HepG2 (cell line): ENCODE results near the gene SOAT2. TPM values are rescaled to one million over a fixed set of nuclear protein-coding genes. Genes with fewer than 3 reads are reported as not detected.
A peak's percentile ranks its signal among the peaks of the same experiment; 100 is the strongest.

ENCODE experiments used
- ATAC-seq: fragments of 200-7000 bp; cut with Tn5 transposase; 3 replicates; pipeline ENCODE4 v1.9.1; 2020; ENCODE audit warnings: mild to moderate bottlenecking, moderate library complexity
- BruUV-seq: library from RNA; stranded (reverse); fragments of 400-500 nt; replicated peaks from 2 replicates; lab custom pipeline; 2021; lab: Mats Ljungman, UMichigan
- CTCF ChIA-PET: fragments of 300-600 bp; formaldehyde crosslinking; extraction: SDS; loops from one replicate; lab custom pipeline; 2021; ENCODE audit warnings: low total read pairs, inconsistent platforms, low intra/inter-chr PET ratio; lab: Yijun Ruan, JAX
- POLR2A ChIA-PET: fragments of 350-600 bp; sonication (Branson Sonifier 250); formaldehyde crosslinking; loops from one replicate; lab custom pipeline; 2020; ENCODE audit warnings: antibody characterized with exemption, inconsistent platforms; lab: Yijun Ruan, JAX
- DNase-seq: peaks from one replicate; pipeline ENCODE4 v3.0.0-alpha.2; 2015; ENCODE audit warnings: low spot score
- FAIRE-seq: peaks from 3 replicates; lab custom pipeline; 2011; peaks lifted over from hg19 to GRCh38; lab: Jason Lieb, UNC
- H2AFZ ChIP-seq: one replicate; pipeline ENCODE4 v1.6.1; 2011; ENCODE audit warnings: low read length, inconsistent platforms
- H3K27ac ChIP-seq: fragments of 300-600 bp; 3 replicates; pipeline ENCODE4 v1.8.0; 2011; ENCODE audit warnings: mixed run types, mild to moderate bottlenecking, mixed read lengths, low read length, inconsistent platforms; ENCODE audit not compliant: insufficient read depth; ENCODE audit errors: extremely low read length
- H3K27me3 ChIP-seq, 2 experiments: fragments of 200-600 bp in 1 of 2; 2 replicates in 1 of 2; 3 replicates in 1 of 2; pipeline versions ENCODE4 v1.6.0 to v1.8.0; 2011; ENCODE audit warnings: low read length in 2 of 2, mild to moderate bottlenecking in 2 of 2, moderate library complexity in 2 of 2, inconsistent platforms in 1 of 2; ENCODE audit not compliant: insufficient read depth in 2 of 2, control insufficient read depth in 1 of 2
- H3K36me3 ChIP-seq, 2 experiments: fragments of 200-600 bp in 1 of 2; replicated peaks in 1 of 2; 2 replicates in 1 of 2; 3 replicates in 1 of 2; pipeline versions ENCODE4 v1.5.1 to v1.8.0; 2011; ENCODE audit warnings: low read length in 2 of 2, inconsistent platforms in 1 of 2; ENCODE audit not compliant: insufficient read depth in 2 of 2, control insufficient read depth in 1 of 2
- H3K4me1 ChIP-seq: 2 replicates; pipeline ENCODE4 v1.5.1; 2012; ENCODE audit warnings: low read length, inconsistent platforms; ENCODE audit not compliant: insufficient read depth
- H3K4me2 ChIP-seq: 2 replicates; pipeline ENCODE4 v1.6.0; 2011; ENCODE audit warnings: low read depth, low read length, inconsistent platforms
- H3K4me3 ChIP-seq, 3 experiments: fragments of 200-600 bp in 1 of 3; sonication (generic), shearing (Covaris generic) in 1 of 3; replicated peaks in 1 of 3; 2 replicates each; pipeline ENCODE4 v1.5.1; 2011 to 2016; ENCODE audit warnings: low read length in 3 of 3, inconsistent platforms in 2 of 3, low read depth in 2 of 3, mild to moderate bottlenecking in 2 of 3, control low read depth in 1 of 3, mixed read lengths in 1 of 3; ENCODE audit not compliant: insufficient read depth in 1 of 3
- H3K79me2 ChIP-seq: one replicate; pipeline ENCODE4 v1.6.1; 2011; ENCODE audit warnings: low read length, inconsistent platforms; ENCODE audit not compliant: insufficient read depth
- H3K9ac ChIP-seq: 2 replicates; pipeline ENCODE4 v1.6.0; 2011; ENCODE audit warnings: mild to moderate bottlenecking, low read depth, low read length, inconsistent platforms; ENCODE audit not compliant: insufficient read depth
- H3K9me3 ChIP-seq: 2 replicates; pipeline ENCODE4 v1.5.1; 2012; ENCODE audit warnings: mild to moderate bottlenecking, low read length
- H4K20me1 ChIP-seq: 2 replicates; pipeline ENCODE4 v1.6.0; 2011; ENCODE audit warnings: inconsistent platforms, mild to moderate bottlenecking, low read length, moderate library complexity; ENCODE audit not compliant: insufficient read depth
- FOXA3 ChIP-seq: IDR thresholded peaks from 2 replicates; pipeline ENCODE4 v1.6.1; 2016; ENCODE audit warnings: missing genetic modification reagents, missing compliant biosample characterization
- GLI4 ChIP-seq: sonication (generic); formaldehyde crosslinking; IDR thresholded peaks from 2 replicates; pipeline ENCODE4 v1.5.1; 2020; ENCODE audit warnings: missing genetic modification reagents, mild to moderate bottlenecking, moderate library complexity, borderline replicate concordance
- HOXA3 ChIP-seq: sonication (generic); formaldehyde crosslinking; IDR thresholded peaks from 2 replicates; pipeline ENCODE4 v1.5.0; 2020; ENCODE audit warnings: missing genetic modification reagents
- KDM5B ChIP-seq: sonication (generic); formaldehyde crosslinking; IDR thresholded peaks from 2 replicates; pipeline ENCODE4 v1.4.0; 2020; ENCODE audit warnings: missing genetic modification reagents, mild to moderate bottlenecking, borderline replicate concordance
- NFATC3 ChIP-seq: sonication (generic); formaldehyde crosslinking; IDR thresholded peaks from 2 replicates; pipeline ENCODE4 v1.5.1; 2020; ENCODE audit warnings: mild to moderate bottlenecking, missing genetic modification reagents
- NR2F1 ChIP-seq, 2 experiments: fragments of 450-650 bp in 1 of 2; formaldehyde crosslinking in 1 of 2; IDR thresholded peaks; 2 replicates each; pipeline versions ENCODE4 v1.5.0 to v1.6.1; 2016 to 2020; ENCODE audit warnings: mild to moderate bottlenecking in 1 of 2, missing compliant biosample characterization in 1 of 2, missing genetic modification reagents in 1 of 2, moderate library complexity in 1 of 2
- SALL1 ChIP-seq: sonication (generic); formaldehyde crosslinking; IDR thresholded peaks from 2 replicates; pipeline ENCODE4 v1.8.0; 2022; ENCODE audit warnings: mild to moderate bottlenecking, missing genetic modification reagents
- ZNF335 ChIP-seq: sonication (generic); formaldehyde crosslinking; IDR thresholded peaks from 2 replicates; pipeline ENCODE4 v1.4.0; 2020; ENCODE audit warnings: missing genetic modification reagents
- ZNF709 ChIP-seq: sonication (generic); formaldehyde crosslinking; IDR thresholded peaks from 2 replicates; pipeline ENCODE4 v1.5.0; 2020; ENCODE audit warnings: mild to moderate bottlenecking, missing genetic modification reagents
- WGBS: methylation state at CpG from one replicate; pipeline ENCODE4 v1.1.6; 2017; ENCODE audit warnings: low lambda C conversion rate; 5-methylcytosine and 5-hydroxymethylcytosine counted together
- in situ Hi-C: cut with HindIII; loops from 2 replicates; pipeline ENCODE4 v1.10.0; 2017; ENCODE audit warnings: low pct_unique_long_range_greater_than_20kb; ENCODE audit not compliant: extremely low pct_ligation_motif_present
- intact Hi-C: fragments of 100-400 bp; cut with micrococcal nuclease; formaldehyde crosslinking; loops from one replicate; pipeline ENCODE4 v1.10.0; 2022; ENCODE audit not compliant: unreplicated experiment
- polyA plus RNA-seq, 8 experiments: library from polyadenylated mRNA; depleted of rRNA in 3 of 8; stranded (reverse) in 7 of 8; unstranded in 1 of 8; fragments of >200 nt; fragmentation: Illumina TruSeq in 4 of 8; extraction: Trizol in 4 of 8; gene quantifications; 2 replicates each; pipeline versions ENCODE4 v1.2.1 to v1.2.3, GENCODE V29; 2011 to 2016; ENCODE audit warnings: low read depth in 4 of 8, missing spikeins in 1 of 8, mixed read lengths in 1 of 8; ENCODE audit not compliant: insufficient read depth in 1 of 8
- total RNA-seq, 5 experiments: library from RNA; depleted of rRNA; stranded (reverse); fragments of >200 nt; fragmentation: Illumina TruSeq; extraction: Trizol; gene quantifications; 2 replicates each; pipeline ENCODE4 v1.2.3, GENCODE V29; 2016; ENCODE audit warnings: low read depth in 1 of 5
- TF ChIP-seq, protein P1 (sequence below): sonication (generic); formaldehyde crosslinking; IDR thresholded peaks from 2 replicates; pipeline ENCODE4 v1.5.1; 2020; ENCODE audit warnings: mild to moderate bottlenecking, missing genetic modification reagents, moderate library complexity
- TF ChIP-seq, protein P2 (sequence below): sonication (generic); formaldehyde crosslinking; IDR thresholded peaks from 2 replicates; pipeline ENCODE4 v1.5.1; 2020; ENCODE audit warnings: mild to moderate bottlenecking, moderate library complexity, missing genetic modification reagents

SOAT2 gene
- total and polyA plus RNA-seq, 2 of the 13 experiments (the other 11 are each of a cell fraction or from before 2014, with no cell fraction given) = 14.9 to 108 TPM

DNA sequence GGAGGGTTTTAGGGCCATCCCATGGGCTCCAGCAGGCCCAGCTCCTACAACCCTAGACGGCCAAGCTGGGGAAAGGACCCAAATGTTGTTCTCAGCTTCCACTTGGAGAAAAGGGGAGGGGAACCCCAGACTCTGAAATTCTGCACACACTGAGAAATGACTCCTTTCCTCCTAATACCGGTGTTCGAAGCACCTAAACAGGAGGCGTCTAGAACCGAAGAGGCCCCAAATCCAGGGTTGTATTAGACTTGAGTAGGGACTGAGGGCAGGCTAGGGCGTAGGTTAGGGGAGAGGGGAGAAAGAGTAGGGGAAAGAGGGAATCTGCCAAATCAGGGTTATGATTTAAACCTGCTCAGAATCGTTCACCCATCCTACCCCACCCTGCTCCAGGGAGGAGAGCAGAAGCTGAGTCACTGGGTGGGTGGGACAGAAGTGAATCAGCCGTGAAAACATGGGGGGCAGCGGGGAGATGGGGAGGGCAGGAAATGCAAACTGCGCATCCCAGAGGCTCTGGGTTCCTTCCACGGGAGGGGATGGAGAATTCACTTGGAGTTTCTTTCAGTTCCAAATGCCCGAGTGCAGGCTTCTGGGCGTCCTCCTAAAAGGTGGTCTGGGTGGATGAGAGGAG lies 4.8 kb upstream of the SOAT2 start (continued):
- TF ChIP-seq, protein P1, sequence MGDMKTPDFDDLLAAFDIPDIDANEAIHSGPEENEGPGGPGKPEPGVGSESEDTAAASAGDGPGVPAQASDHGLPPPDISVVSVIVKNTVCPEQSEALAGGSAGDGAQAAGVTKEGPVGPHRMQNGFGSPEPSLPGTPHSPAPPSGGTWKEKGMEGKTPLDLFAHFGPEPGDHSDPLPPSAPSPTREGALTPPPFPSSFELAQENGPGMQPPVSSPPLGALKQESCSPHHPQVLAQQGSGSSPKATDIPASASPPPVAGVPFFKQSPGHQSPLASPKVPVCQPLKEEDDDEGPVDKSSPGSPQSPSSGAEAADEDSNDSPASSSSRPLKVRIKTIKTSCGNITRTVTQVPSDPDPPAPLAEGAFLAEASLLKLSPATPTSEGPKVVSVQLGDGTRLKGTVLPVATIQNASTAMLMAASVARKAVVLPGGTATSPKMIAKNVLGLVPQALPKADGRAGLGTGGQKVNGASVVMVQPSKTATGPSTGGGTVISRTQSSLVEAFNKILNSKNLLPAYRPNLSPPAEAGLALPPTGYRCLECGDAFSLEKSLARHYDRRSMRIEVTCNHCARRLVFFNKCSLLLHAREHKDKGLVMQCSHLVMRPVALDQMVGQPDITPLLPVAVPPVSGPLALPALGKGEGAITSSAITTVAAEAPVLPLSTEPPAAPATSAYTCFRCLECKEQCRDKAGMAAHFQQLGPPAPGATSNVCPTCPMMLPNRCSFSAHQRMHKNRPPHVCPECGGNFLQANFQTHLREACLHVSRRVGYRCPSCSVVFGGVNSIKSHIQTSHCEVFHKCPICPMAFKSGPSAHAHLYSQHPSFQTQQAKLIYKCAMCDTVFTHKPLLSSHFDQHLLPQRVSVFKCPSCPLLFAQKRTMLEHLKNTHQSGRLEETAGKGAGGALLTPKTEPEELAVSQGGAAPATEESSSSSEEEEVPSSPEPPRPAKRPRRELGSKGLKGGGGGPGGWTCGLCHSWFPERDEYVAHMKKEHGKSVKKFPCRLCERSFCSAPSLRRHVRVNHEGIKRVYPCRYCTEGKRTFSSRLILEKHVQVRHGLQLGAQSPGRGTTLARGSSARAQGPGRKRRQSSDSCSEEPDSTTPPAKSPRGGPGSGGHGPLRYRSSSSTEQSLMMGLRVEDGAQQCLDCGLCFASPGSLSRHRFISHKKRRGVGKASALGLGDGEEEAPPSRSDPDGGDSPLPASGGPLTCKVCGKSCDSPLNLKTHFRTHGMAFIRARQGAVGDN (CRISPR knock-in tag) = no peak
- TF ChIP-seq ZNF709 (no peak), GLI4 (CRISPR knock-in tag) (no peak)

DNA sequence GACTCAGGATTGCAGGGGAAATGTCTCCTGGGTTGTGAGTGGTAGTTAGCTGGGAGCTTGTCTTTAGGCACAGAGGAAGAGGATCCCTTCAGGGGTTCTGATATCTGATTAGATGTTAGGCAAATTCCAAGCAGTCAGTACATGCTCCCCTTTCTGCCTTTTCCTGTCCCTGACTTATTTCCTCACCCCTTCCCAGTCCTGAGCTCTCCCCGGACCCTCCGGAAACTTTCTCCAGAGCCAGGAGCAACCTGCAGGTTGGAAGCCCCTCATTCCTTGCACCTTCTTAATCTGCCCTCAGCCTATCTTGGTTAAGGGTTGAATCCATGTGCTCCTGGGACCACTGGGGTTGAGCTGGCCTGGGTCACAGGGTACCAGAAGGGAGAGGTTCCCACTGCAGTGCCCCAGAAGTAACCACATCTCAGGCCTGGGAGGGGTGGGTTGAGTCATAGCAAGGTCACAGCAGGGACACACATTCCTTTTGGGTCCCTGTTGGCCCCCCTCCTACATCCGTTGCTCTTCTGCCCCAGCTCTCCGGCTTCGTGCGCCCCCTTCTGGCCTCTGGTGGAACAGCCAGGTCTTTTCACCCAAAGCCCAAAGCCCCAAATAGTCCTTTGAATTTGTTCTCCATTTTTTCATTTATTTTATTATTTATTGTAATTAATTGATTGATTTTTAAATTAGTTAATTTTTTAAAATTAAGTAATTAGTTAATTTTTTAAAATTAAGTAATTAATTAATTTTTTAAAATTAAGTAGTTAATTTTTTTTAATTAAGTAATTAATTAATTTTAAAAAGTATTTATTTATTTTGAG lies 4.0 kb upstream of the SOAT2 start:
- H3K9ac ChIP-seq = peak overlapping the region; percentile 40
- POLR2A ChIA-PET = interaction anchor here (1.1 to 5.4 kb wide), 6 partner anchors 15 to 48 kb away, joined by 4 to 47 read pairs (median 6); partner anchors contain the start of gene SPRYD3
- CTCF ChIA-PET = interaction anchor here (2.3 kb wide), 1 partner anchor 34 kb away, joined by 36 read pairs; no protein-coding TSS in a partner anchor
- DNase-seq = peak; percentile 91
- peaks cover 0 to 6% of the 10 kb centered on the region in 2 experiments; a peak in 2 of 5 replicates for H3K27me3 ChIP-seq
- BruUV-seq = no TSS peak
- no peaks in the 10 kb centered on the region for H4K20me1 ChIP-seq
- intact Hi-C loops = loop anchor here (1.0 to 2.0 kb wide), 2 partner anchors 20 to 33 kb away; partner anchors contain the start of gene SPRYD3
- FAIRE-seq = peak; percentile 78
- in situ Hi-C loops = no loop called here
- WGBS = 2% methylated on average over 6 of the region's 6 CpGs
- H2AFZ ChIP-seq = no peak overlapping the region
- no peak overlapping the region for H3K27ac ChIP-seq
- no peaks in the 10 kb centered on the region for H3K79me2 ChIP-seq
- peak overlapping the region; percentile 94 for H3K4me2 ChIP-seq
- ATAC-seq = peak; percentile 24
- H3K36me3 ChIP-seq = no peaks in the 10 kb centered on the region
- peak overlapping the region; percentile 56 to 90 (median 78); a peak in 5 of 6 replicates for H3K4me3 ChIP-seq
- no peaks in the 10 kb centered on the region for H3K9me3 ChIP-seq
- H3K4me1 ChIP-seq = peaks cover 91% of the 10 kb centered on the region
- TF ChIP-seq NFATC3 (CRISPR knock-in tag) = no peak
- TF ChIP-seq NR2F1 (CRISPR knock-in tag; IDR thresholded peaks at IDR 0.05) = 0 out of 4 replicates have a peak, but pooled peaks of 1 of the 2 experiments have one; percentile 18
- TF ChIP-seq FOXA3 (CRISPR knock-in tag) = peak; percentile 42; the same call in 1 of the 2 replicates
- TF ChIP-seq ZNF335 (CRISPR knock-in tag) = 0 out of 2 replicates have a peak, but pooled peaks have one; percentile 41
- TF ChIP-seq SALL1 = no peak
- no peak for TF ChIP-seq KDM5B
- TF ChIP-seq, protein P2, sequence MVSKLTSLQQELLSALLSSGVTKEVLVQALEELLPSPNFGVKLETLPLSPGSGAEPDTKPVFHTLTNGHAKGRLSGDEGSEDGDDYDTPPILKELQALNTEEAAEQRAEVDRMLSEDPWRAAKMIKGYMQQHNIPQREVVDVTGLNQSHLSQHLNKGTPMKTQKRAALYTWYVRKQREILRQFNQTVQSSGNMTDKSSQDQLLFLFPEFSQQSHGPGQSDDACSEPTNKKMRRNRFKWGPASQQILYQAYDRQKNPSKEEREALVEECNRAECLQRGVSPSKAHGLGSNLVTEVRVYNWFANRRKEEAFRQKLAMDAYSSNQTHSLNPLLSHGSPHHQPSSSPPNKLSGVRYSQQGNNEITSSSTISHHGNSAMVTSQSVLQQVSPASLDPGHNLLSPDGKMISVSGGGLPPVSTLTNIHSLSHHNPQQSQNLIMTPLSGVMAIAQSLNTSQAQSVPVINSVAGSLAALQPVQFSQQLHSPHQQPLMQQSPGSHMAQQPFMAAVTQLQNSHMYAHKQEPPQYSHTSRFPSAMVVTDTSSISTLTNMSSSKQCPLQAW (CRISPR knock-in tag) = peak; percentile 48; the same call in 1 of the 2 replicates
- TF ChIP-seq HOXA3 (CRISPR knock-in tag) = peak; percentile 16; the same call in 1 of the 2 replicates
